Erythroblast (primary cell): ENCODE results near the gene SGF29.

ENCODE experiments used
- DNase-seq, 2 experiments: peaks; one replicate each; lab custom pipeline; 2025; lab: John Stamatoyannopoulos, UW
- GATA1 ChIP-seq: IDR thresholded peaks from 2 replicates; pipeline ENCODE4 v1.6.1; 2011; ENCODE audit warnings: low read depth, mild to moderate bottlenecking, control low read depth, low read length, moderate library complexity
- POLR2A ChIP-seq: IDR thresholded peaks from 2 replicates; pipeline ENCODE4 v1.6.1; 2011; ENCODE audit warnings: mild to moderate bottlenecking, low read length

SGF29 gene

DNA sequence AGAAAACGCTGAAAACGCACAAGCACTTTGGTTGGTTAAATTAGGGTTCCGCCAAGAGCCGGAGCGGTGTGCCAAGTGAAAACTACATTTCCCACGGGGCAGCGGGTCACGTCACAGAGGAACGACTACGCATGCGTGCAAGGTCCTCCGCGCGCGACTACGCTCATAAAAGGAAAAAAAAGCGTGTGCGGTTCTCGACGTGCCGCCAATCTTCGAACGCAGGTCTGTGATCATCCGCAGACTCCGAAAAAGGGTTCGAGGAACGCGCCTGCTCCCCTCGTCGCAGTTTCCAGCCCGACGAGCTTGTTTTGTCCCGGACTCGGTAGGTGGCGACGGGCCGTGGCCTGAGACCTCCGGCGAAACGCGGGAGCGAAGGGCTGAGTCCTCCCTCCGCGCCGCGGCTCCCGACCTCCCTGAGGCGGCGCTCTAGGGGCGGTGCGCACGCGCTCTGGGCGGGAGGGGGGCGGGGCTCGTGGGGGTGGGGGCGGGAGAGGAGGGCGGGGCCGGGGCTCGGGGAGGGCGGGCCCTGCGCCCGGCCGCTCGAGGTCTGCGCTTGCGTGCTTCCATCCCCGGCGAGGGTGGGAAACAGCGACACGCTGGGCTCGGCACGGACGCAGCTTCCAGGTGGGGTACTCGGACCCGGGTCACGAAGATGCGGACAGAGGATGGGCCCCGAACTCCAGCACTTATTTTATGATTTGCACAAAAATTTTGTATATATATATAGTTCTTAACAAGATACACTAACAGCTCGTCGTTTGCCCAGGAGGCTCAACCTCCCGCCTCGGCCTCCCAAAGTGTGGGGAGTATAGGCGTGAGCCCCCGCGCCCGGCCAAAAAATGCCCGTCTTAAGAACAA is at the start of gene SGF29:
TSS of gene SGF29 (plus strand) at position 145 of the 858 bp plus-strand sequence. CDS start 27,150 bp downstream, outside the sequence.
- peak; percentile 94 to 96 for DNase-seq
- TF ChIP-seq POLR2A (peak; percentile 91), GATA1 (no peak)

DNA sequence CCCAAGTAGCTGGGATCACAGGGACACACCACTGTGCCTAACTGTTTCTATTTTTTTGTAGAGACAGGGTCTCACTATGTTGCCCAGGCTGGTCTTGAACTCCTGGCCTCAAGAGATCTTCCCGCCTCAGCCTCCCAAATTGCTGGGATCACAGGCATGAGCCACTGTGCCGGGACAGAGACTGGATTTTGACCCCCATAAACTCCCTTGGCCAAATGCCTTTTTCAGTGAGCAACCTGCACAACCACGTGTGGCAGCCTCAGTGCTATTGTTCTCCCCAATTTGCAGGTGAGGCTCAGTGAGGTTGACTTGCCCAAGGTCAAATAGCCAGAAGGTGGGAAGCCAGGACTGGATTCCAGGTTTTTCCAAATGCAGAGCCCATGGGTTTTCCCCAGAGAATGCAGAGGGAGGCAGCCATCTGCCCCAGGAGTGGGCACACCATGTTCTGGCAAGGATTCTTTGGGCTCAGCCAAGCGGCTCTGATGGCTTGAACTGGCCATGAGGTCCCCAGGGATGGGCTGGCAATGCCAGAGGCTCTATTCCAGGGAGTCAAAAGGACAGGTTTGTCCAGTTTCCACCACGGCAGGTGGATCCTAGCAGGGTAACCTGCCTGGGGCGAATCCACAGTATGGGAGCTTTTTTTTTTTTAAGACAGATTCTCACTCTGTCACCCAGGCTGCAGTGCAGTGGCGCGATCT is 48.9 kb upstream of the SGF29 start:
- TF ChIP-seq GATA1 (no peak), POLR2A (no peak)
- no peak for DNase-seq

DNA sequence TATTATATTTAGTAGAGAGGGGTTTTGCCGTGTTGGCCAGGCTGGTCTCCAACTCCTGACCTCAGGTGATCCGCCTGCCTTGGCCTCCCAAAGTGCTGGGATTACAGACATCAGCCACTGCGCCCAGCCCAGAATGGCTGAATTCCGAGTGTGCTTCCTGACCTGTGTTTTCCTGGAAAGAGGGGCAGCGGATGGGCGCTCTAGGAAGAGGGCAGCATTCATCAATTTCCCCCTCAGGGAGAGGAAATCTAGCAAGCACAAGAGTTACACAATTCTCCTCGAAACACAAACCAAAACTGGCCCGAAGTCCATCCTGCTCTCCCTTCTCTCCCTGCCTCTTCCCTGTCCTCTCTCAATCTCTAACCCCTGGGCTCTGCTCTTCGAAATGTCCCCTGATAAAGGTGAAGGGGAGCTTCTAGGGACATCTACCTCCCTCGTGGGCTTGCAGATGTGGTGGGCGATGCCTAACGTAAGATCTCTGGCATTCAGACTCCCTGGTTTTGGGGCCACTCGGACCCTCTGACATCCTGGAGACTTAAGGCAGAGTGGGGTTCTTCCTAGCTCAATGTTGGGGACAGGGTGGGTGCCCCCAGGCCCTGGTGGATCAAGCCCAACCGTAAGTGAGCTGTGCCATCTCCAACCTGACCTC is 48.1 kb upstream of the SGF29 start:
- no peak for TF ChIP-seq GATA1
- no peak for TF ChIP-seq POLR2A
- DNase-seq: no peak

DNA sequence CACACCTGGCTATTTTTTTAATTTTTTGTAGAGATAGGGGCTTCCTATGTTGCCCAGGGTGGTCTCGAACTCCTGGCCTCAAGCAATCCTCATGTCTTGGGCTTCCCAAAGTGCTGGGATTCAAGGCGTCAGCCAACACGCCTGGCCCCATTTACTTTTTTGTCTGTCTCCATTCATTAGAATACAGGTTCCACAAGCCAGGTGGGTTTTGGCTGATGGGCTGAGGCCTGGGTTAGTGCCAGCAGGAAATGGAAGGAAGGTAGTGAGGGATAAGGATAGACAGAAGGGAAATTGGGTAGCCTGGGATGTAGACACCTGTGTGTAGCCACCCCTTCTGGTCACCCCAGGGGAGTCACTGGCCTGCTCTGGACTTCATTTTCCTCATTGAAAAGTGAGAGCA is 42.7 kb upstream of the SGF29 start:
- no peak for DNase-seq
- TF ChIP-seq POLR2A (no peak), GATA1 (no peak)

DNA sequence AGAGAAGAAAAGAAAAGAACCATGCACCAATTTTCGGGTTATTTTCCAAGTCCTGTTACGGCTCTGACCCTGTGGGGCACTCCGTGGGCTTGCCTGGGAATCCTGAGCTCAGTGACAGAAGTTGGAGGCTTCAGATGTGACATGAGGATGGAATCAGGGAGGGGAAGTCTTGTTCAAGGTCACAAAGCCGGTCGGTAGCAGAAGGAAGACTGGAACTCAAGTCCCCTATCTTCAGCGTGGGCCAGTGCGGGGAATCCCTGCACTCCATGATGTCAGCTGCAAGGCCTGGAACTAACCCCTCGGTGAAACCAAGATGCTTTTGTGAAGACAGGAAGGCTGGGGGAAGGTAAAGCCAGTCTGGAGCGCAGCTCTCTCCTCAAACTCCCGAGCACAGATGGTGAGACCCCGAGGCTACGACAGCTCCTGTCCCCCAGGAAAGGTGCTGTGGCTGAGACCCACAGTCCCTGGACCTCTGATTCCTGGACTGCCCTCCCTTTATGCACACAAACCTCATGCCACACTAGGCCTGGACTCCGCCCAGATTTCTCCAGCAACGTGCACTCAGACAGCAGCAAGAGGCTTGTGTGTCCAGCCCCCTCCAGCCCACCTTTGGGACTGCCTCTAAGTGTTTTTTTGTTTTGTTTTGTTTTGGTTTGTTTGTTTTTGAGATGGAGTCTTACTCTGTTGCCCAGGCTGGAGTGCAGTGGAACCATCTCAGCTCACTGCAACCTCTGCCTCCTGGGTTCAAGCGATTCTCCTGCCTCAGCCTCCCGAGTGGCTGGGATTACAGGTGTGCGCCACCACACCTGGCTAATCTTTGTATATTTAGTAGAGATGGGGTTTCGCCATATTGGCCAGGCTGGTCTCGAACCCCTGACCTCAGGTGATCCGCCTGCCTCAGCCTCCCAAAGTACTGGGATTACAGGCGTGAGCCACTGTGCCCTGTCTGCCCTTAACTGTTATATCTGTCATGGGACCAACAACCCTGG is 41.6 kb upstream of the SGF29 start:
- no peak for DNase-seq
- TF ChIP-seq POLR2A (no peak), GATA1 (no peak)

DNA sequence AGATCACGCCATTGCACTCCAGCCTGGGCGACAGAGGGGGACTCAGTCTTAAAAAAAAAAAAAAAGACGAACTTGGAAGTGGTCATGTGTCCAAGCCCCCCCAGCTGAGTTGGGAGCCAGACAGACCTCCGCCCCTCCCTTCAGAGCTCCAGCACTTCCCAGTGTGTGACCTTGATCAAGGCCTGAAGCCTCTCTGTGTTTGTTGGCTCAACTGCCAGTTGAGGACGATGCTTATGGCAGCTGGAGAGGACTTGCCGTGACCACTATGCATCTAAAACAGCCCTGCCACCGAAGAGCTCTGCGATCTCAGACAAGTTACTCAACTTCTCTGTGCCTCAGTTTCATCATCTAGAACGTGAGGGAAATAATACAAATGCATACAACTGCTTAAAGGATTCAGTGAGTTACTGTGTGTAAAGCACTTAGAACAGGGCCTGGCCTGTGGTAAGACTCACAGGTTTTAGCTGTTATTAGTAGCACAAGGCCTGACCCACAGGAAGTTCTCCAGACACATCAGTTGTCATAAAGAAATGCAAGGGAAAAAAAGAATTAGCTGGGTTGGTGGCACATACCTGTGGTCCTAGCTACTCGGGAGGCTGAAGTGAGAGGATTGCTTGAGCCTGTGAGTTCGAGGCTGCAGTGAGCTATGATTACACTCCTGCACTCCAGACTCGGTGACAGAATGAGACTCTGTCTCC is 40.1 kb upstream of the SGF29 start:
- DNase-seq: no peak
- TF ChIP-seq GATA1 (no peak), POLR2A (no peak)

DNA sequence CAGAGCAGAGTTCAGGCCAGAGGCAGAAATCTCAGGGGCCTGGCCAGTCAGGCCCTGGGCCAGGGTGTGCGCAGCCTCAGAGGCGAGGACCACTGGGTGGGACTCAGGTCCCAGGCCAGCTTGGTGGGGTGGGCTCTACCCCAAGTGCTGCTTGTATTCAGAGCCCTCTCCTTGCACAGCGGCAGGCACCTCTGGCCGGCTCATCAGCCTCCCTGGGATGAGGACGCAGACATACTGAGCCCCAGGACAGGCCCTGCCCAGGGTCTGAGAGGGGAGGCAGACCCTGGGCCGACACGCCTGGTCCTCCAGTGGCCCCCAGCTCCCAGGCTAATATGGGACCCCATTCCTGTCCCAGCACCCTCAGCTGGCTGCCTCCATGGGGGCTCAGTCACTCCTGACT is 39.5 kb upstream of the SGF29 start:
- TF ChIP-seq POLR2A (no peak), GATA1 (no peak)
- no peak for DNase-seq

DNA sequence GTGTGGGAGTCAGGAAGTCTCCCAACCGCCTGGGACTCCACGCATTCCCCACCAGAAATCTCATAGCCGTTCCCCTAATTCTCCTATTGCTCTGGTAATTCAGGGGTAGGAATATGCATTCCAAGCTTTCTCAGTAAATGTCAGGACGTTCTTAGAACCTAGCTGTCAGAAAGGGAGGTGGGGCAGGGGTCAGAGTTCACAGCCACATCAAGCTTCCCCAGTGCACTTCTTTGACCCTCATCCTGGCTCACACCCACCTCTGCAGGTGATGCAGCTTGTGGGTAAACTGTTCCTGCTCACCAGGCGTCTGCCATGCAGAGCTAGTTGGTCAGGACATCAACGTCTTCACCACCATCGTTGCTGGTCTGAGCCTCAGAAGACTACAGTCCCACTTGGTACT is 33.0 kb upstream of the SGF29 start:
- TF ChIP-seq GATA1 (no peak), POLR2A (no peak)
- DNase-seq: no peak

DNA sequence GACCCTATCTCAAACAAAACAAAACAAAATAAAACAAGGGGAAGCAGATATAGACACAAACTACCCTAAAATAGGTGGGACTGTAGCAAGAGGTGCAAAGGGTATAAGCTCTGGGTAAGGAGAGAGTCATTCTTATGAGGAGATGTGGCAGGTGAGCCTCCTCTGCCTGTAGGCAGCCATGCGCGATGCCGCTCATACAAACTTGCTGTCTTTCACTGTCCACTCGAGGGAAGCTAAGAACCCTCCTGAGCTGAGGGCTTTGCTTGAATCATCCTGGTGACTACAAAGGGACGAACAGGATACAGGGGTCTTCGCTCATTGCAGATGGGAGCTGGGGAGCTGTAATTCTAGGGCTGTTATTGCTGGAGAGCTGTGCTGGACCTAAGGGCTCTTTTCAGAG is 32.3 kb upstream of the SGF29 start:
- TF ChIP-seq POLR2A: no peak
- TF ChIP-seq GATA1: no peak
- no peak for DNase-seq

DNA sequence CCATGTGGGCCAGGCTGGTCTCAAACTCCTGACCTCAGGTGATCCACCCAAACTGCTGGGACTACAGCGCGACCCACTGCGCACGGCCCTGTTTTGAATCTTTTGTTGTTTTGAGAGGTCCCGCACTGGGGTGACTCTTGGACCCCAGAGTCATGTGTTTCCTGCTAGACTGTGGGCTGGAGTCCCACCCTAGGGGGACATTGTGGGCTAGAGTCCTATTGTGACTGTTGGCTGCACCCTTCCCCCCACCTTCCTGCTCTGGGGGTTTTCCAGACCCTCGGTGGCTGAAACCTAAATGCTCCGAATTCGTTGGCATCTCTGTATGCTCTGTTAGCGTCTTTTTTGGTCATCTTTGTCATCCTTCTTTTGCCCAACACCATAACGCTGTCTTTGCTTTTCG is 30.9 kb upstream of the SGF29 start:
- DNase-seq: no peak
- TF ChIP-seq GATA1 (no peak), POLR2A (no peak)

DNA sequence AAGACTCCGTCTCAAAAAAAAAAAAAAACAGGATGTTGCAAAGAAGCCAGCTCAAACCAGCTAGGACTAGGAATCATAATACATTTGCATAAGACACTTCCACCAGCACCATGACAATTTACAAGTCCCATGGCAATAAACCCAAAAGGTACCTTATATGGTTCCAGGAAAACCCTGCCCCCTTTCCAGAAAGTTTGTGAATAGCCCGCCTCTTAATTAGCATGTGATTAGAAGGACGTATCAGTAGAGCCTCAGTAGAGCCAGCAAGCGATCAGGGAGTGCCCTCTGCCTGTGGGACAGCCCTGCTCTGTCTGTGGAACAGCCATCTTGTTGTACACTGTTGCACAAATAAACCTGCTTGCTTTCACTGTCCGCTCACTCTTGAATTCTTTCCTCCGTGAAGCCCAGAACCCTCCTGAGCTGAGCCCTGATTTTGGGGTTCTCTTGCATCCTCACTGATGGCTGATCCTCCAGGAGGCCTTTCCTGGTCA is 29.0 kb upstream of the SGF29 start:
- no peak for DNase-seq
- TF ChIP-seq GATA1: no peak
- no peak for TF ChIP-seq POLR2A
